ENCODE measurements around the gene SLC9A5.

Gene SLC9A5

GRCh38 chr16:67213197-67214019 is 35.4 kb upstream of the SLC9A5 start:
- DNase-seq = no peak

- DNase-seq = no peak
These were observed 33.1 kb upstream of the SLC9A5 start for GRCh38 chr16:67215706-67216105.

- DNase-seq = peak; percentile 51 to 60
These were observed 31.9 kb upstream of the SLC9A5 start for GRCh38 chr16:67216612-67217490.

- DNase-seq = no peak
These were observed 24.8 kb upstream of the SLC9A5 start for GRCh38 chr16:67223992-67224391.

- no peak for DNase-seq
These were observed 22.4 kb upstream of the SLC9A5 start for GRCh38 chr16:67226295-67226803.

GRCh38 chr16:67226804-67227566 is 21.8 kb upstream of the SLC9A5 start, which contains the start of gene TMEM208:
Gene TMEM208, plus strand, starts transcription at chr16:67227130. Its CDS starts 89 bp downstream, at chr16:67227219.
- DNase-seq = peak; percentile 98 to 100

GRCh38 chr16:67227567-67227921 is 21.2 kb upstream of the SLC9A5 start:
- no peak for DNase-seq

- DNase-seq = no peak
These were observed 20.6 kb upstream of the SLC9A5 start for GRCh38 chr16:67228034-67228785.

- DNase-seq = no peak
These were observed 19.9 kb upstream of the SLC9A5 start for GRCh38 chr16:67228905-67229304.

- DNase-seq = no peak
These were observed 18.6 kb upstream of the SLC9A5 start for GRCh38 chr16:67229906-67230808.

- no peak for DNase-seq
These were observed 17.7 kb upstream of the SLC9A5 start for GRCh38 chr16:67230809-67231660.

- DNase-seq = no peak
These were observed 15.2 kb upstream of the SLC9A5 start for GRCh38 chr16:67233596-67233995.

- DNase-seq = no peak
These were observed 14.6 kb upstream of the SLC9A5 start for GRCh38 chr16:67234180-67234597.

GRCh38 chr16:67235816-67236562 is 12.8 kb upstream of the SLC9A5 start:
- no peak for DNase-seq

GRCh38 chr16:67236563-67237395 is 12.0 kb upstream of the SLC9A5 start:
- DNase-seq = peak; percentile 53 to 76

- no peak for DNase-seq
These were observed 11.1 kb upstream of the SLC9A5 start for GRCh38 chr16:67237396-67238277.

GRCh38 chr16:67238278-67238575 is 10.6 kb upstream of the SLC9A5 start:
- DNase-seq = no peak
